ENCODE results near the gene NYNRIN. TPM values are rescaled to one million over a fixed set of nuclear protein-coding genes. Genes with fewer than 3 reads are reported as not detected.

Gene NYNRIN
- total and polyA plus RNA-seq, 2 of the 8 experiments (the other 6 are each of a cell fraction or from before 2014, with no cell fraction given): 15.2 to 18.3 TPM

DNA sequence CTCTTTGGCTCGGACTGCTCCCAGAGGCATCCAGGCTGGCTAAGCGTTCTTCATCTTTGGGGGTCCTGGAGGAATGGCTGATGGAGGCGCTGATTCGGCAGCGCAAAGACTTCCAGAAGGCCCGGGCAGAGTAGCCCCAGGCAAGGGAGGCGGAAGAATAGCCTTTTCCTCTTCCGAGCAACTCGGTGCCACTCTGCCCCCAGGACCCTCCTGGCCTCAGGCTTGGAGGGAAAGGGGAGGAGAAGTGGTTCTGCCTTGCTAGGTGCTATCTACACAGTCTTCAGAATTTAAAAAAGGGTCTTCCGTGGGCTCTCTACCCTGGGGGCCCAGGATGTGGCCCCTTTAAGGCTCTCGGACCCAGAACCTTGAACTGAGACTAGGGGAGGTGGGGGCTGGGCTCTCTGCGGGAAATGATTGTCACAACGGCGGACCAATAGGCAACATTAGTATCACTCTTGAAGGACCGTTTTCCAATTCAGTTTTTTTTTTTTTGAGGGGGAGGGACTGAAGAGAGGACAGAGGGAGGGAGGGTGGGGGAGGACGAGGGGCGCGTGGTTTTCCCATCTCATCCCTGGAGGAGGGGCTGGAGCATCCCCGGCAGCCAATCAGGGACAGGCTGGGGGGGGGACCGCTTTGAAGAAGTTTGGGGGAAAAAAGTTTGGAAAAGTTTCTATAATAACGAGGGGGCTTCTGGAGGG, 31.1 kb upstream of the NYNRIN start, which contains the start of gene NFATC4 (continued):
- TF ChIP-seq CTCF (IDR thresholded peaks at IDR 0.05; ENCODE audit: control extremely low read depth in 1 of 3, insufficient read depth in 1 of 3, low read depth in 1 of 3, low read length in 3 of 3) (no peak), SIRT6 (IDR thresholded peaks at IDR 0.05; ENCODE audit: low read length) (no peak), KDM5A (IDR thresholded peaks at IDR 0.05; ENCODE audit: low read length) (no peak), EZH2 (IDR thresholded peaks at IDR 0.05; ENCODE audit: low read depth, low read length, severe bottlenecking) (no peak), TBP (IDR thresholded peaks at IDR 0.05; ENCODE audit: low read depth, low read length) (no peak), CREB1 (IDR thresholded peaks at IDR 0.05) (peak; percentile 13; the same call in 1 of the 2 replicates), ZNF274 (IDR thresholded peaks at IDR 0.05; ENCODE audit: borderline replicate concordance, extremely low read depth, low read length) (no peak), RNF2 (IDR thresholded peaks at IDR 0.05; ENCODE audit: borderline replicate concordance, low read depth, low read length, missing control alignments, poor library complexity, severe bottlenecking) (no peak), SIX5 (IDR thresholded peaks at IDR 0.05; ENCODE audit: low read depth, low read length) (no peak), JUN (IDR thresholded peaks at IDR 0.05; ENCODE audit: low read depth, low read length) (no peak), SAP30 (IDR thresholded peaks at IDR 0.05; ENCODE audit: insufficient read depth, insufficient replicate concordance, low read length) (no peak), CHD2 (IDR thresholded peaks at IDR 0.05; ENCODE audit: low read length) (peak; percentile 72), EGR1 (IDR thresholded peaks at IDR 0.05; ENCODE audit: borderline replicate concordance, low read depth, low read length) (no peak), NANOG (IDR thresholded peaks at IDR 0.05; ENCODE audit: insufficient read depth, low read depth, low read length, poor library complexity, severe bottlenecking) (no peak), TAF1 (IDR thresholded peaks at IDR 0.05; ENCODE audit: low read depth, low read length) (no peak), KDM1A (IDR thresholded peaks at IDR 0.05; ENCODE audit: borderline replicate concordance, low read length) (no peak), RXRA (IDR thresholded peaks at IDR 0.05; ENCODE audit: insufficient read depth, low read depth, low read length) (no peak), HDAC2 (IDR thresholded peaks at IDR 0.05; ENCODE audit: borderline replicate concordance in 1 of 2, low read depth in 2 of 2, low read length in 2 of 2) (no peak), SRF (IDR thresholded peaks at IDR 0.05; ENCODE audit: low read depth, low read length) (no peak), EP300 (IDR thresholded peaks at IDR 0.05; ENCODE audit: borderline replicate concordance in 1 of 2, low read depth in 2 of 2, low read length in 2 of 2) (no peak)
- TF ChIP-seq, protein P1, sequence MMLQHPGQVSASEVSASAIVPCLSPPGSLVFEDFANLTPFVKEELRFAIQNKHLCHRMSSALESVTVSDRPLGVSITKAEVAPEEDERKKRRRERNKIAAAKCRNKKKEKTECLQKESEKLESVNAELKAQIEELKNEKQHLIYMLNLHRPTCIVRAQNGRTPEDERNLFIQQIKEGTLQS (IDR thresholded peaks at IDR 0.05; ENCODE audit: insufficient read depth, low read depth, low read length): no peak

Data from H1 (cell line).